Lung (tissue), 12 donors: ENCODE data around the gene PITHD1. TPM values are rescaled to one million over a fixed set of nuclear protein-coding genes. Genes with fewer than 3 reads are reported as not detected.

ENCODE experiments used
- ATAC-seq: fragments of 200-7000 bp; cut with Tn5 transposase; one replicate; pipeline ENCODE4 v1.9.1; 2020; ENCODE audit warnings: moderate number of reproducible peaks; ENCODE audit not compliant: insufficient read depth, low FRiP score
- DNase-seq, 3 donors: peaks; one replicate each; pipeline ENCODE4 v3.0.0-alpha.2; 2013 to 2017
- H3K27ac ChIP-seq, 2 donors: one replicate each; pipeline ENCODE4 v1.5.1; 2013; ENCODE audit warnings: mild to moderate bottlenecking in 2 of 2, moderate library complexity in 2 of 2, control low read depth in 1 of 2, inconsistent platforms in 1 of 2, low read depth in 1 of 2, low read length in 1 of 2
- H3K27me3 ChIP-seq, 3 donors: one replicate each; pipeline ENCODE4 v1.5.1; 2013; ENCODE audit warnings: low read length in 2 of 3; ENCODE audit not compliant: control insufficient read depth in 3 of 3, insufficient read depth in 3 of 3
- H3K36me3 ChIP-seq, 4 donors: one replicate each; pipeline ENCODE4 v1.5.1; 2013; ENCODE audit warnings: low read length in 4 of 4, mild to moderate bottlenecking in 1 of 4, moderate library complexity in 1 of 4; ENCODE audit not compliant: control insufficient read depth in 4 of 4, insufficient read depth in 4 of 4
- H3K4me1 ChIP-seq, 5 donors: one replicate each; pipeline ENCODE4 v1.5.1; 2013; ENCODE audit warnings: low read length in 5 of 5, mild to moderate bottlenecking in 2 of 5, moderate library complexity in 1 of 5; ENCODE audit not compliant: control insufficient read depth in 5 of 5, insufficient read depth in 5 of 5
- H3K4me3 ChIP-seq: one replicate; pipeline ENCODE4 v1.5.1; 2013; ENCODE audit warnings: mild to moderate bottlenecking, control low read depth, moderate library complexity
- H3K9ac ChIP-seq, 2 donors: one replicate each; pipeline ENCODE4 v1.5.1; 2013; ENCODE audit warnings: low read length in 2 of 2, control low read depth in 1 of 2; ENCODE audit not compliant: insufficient read depth in 1 of 2
- H3K9me3 ChIP-seq, 4 donors: one replicate each; pipeline ENCODE4 v1.5.1; 2013; ENCODE audit warnings: low read length in 3 of 4, mild to moderate bottlenecking in 1 of 4, moderate library complexity in 1 of 4; ENCODE audit not compliant: control insufficient read depth in 4 of 4, insufficient read depth in 3 of 4
- CTCF ChIP-seq: IDR thresholded peaks from 2 replicates; pipeline ENCODE4 v1.5.1; 2012; ENCODE audit warnings: mild to moderate bottlenecking; ENCODE audit errors: control extremely low read depth, extremely low read depth
- WGBS, 2 donors: extraction: QIAGEN DNeasy Blood & Tissue Kit; methylation state at CpG; one replicate each; pipeline ENCODE4 v1.1.7; 2013; 5-methylcytosine and 5-hydroxymethylcytosine counted together
- polyA plus RNA-seq, 2 donors: library from polyadenylated mRNA; stranded (reverse); fragments of 200-250 nt; gene quantifications; one replicate each; pipeline ENCODE4 v1.2.1, GENCODE V29; 2013
- total RNA-seq, 2 donors: library from RNA; depleted of rRNA in 1 of 2; stranded (reverse); fragments of >200 nt in 1 of 2; gene quantifications; one replicate each; pipeline ENCODE4 v1.2.1, GENCODE V29; 2014 to 2021
- donor health status: control.
- donor health status: control.
- donor health status: Bipolar disorder and iron deficiency.
- donor health status: healthy.
- donor health status: DM: yes; HTN: yes; CAD: no.

Gene PITHD1
- total and polyA plus RNA-seq, 4 donors, result 39.2 to 55.7 (median 47.4) TPM

- TF ChIP-seq CTCF, result no peak
Measured at GRCh38 chr1:23743287-23744152, 34.7 kb upstream of the PITHD1 start, which contains the start of gene ELOA. ELOA (plus strand) TSS chr1:23743471; CDS start chr1:23743504, 33 bp downstream.

GRCh38 chr1:23745515-23745914 lies 32.7 kb upstream of the PITHD1 start:
- no peak overlapping the region for H3K9ac ChIP-seq
- H3K9me3 ChIP-seq, result no peaks in the 10 kb centered on the region
- ATAC-seq (no peak), DNase-seq (peak in 1 of 3 donors; percentile 39)
- no peaks in the 10 kb centered on the region for H3K27me3 ChIP-seq
- H3K4me3 ChIP-seq, result no peak overlapping the region
- peaks cover 0 to 21% (median 7%) of the 10 kb centered on the region in 5 donors for H3K4me1 ChIP-seq
- no peak for TF ChIP-seq CTCF
- H3K27ac ChIP-seq, result no peak overlapping the region
- H3K36me3 ChIP-seq, result peaks cover 0 to 12% (median 7%) of the 10 kb centered on the region in 4 donors
- 41 to 71% methylated on average over 1 of the region's 1 CpG for WGBS, 2 donors

More at GRCh38 chr1:23743287-23744152, 34.7 kb upstream of the PITHD1 start, which contains the start of gene ELOA:
- WGBS, 2 donors, result 0% methylated on average over 116 to 119 of the region's 119 CpGs
- H3K9me3 ChIP-seq, result no peaks in the 10 kb centered on the region
- no peaks in the 10 kb centered on the region for H3K27me3 ChIP-seq
- H3K27ac ChIP-seq, result peak within 1 kb of the TSS; percentile 92 to 98
- DNase-seq (peak; percentile 85 to 92 (median 86)), ATAC-seq (peak; percentile 95)
- peaks cover 0 to 11% (median 2%) of the 10 kb centered on the region in 4 donors for H3K36me3 ChIP-seq
- peak within 1 kb of the TSS; percentile 57 to 84 for H3K9ac ChIP-seq
- H3K4me3 ChIP-seq, result peak within 1 kb of the TSS; percentile 100
- peaks cover 0 to 21% (median 7%) of the 10 kb centered on the region in 5 donors for H3K4me1 ChIP-seq

- 58 to 65% methylated on average over 3 of the region's 3 CpGs for WGBS, 2 donors
- H3K36me3 ChIP-seq, result peaks cover 21 to 37% (median 26%) of the 10 kb centered on the region in 4 donors
- DNase-seq (no peak), ATAC-seq (no peak)
- no peak overlapping the region for H3K27ac ChIP-seq
- no peak overlapping the region for H3K4me3 ChIP-seq
- H3K9me3 ChIP-seq, result no peaks in the 10 kb centered on the region
- peaks cover 0 to 13% (median 5%) of the 10 kb centered on the region in 5 donors for H3K4me1 ChIP-seq
- no peak overlapping the region for H3K9ac ChIP-seq
- H3K27me3 ChIP-seq, result no peaks in the 10 kb centered on the region
- no peak for TF ChIP-seq CTCF
Measured at GRCh38 chr1:23748016-23748415, 30.2 kb upstream of the PITHD1 start.
